Panc1 (cell line): ENCODE results near the gene ZCCHC8. TPM values are rescaled to one million over a fixed set of nuclear protein-coding genes. Genes with fewer than 3 reads are reported as not detected.
"Not testable (repeated sequence)": the region's sequence is repeated elsewhere in the genome, so short reads cannot be mapped to it uniquely, and the experiment has no call there.

Source experiments
- ATAC-seq: fragments of 200-7000 bp; cut with Tn5 transposase; 2 replicates; pipeline ENCODE4 v1.9.1; 2020; ENCODE audit warnings: mild to moderate bottlenecking, moderate library complexity
- BruUV-seq: library from RNA; stranded (reverse); fragments of 400-500 nt; replicated peaks from 2 replicates; lab custom pipeline; 2021; lab: Mats Ljungman, UMichigan
- CTCF ChIA-PET: fragments of 300-600 bp; sonication (Branson Sonifier 250); formaldehyde crosslinking; loops from one replicate; lab custom pipeline; 2022; ENCODE audit warnings: antibody characterized with exemption; lab: Charles Lee
- POLR2A ChIA-PET: fragments of 300-600 bp; sonication (Branson Sonifier 250); formaldehyde crosslinking; loops from one replicate; lab custom pipeline; 2022; ENCODE audit warnings: antibody characterized with exemption; lab: Charles Lee
- DNase-seq: peaks from one replicate; pipeline ENCODE4 v3.0.0-alpha.2; 2010; ENCODE audit warnings: low read depth, low spot score
- H3K27ac ChIP-seq: 2 replicates; pipeline ENCODE4 v1.5.1; 2011; ENCODE audit warnings: mild to moderate bottlenecking, low read length, inconsistent platforms
- H3K27me3 ChIP-seq: fragments of 200-500 bp; sonication (Bioruptor generic); 2 replicates; pipeline ENCODE4 v1.6.0; 2014; ENCODE audit warnings: low read length, inconsistent platforms; ENCODE audit not compliant: control insufficient read depth, insufficient read depth
- H3K36me3 ChIP-seq: fragments of 200-500 bp; sonication (Bioruptor generic); 2 replicates; pipeline ENCODE4 v1.5.1; 2014; ENCODE audit warnings: inconsistent platforms, mild to moderate bottlenecking, low read length, moderate library complexity; ENCODE audit not compliant: control insufficient read depth, insufficient read depth
- H3K4me1 ChIP-seq: 2 replicates; pipeline ENCODE4 v1.5.1; 2011; ENCODE audit warnings: inconsistent platforms, mild to moderate bottlenecking, low read length, moderate library complexity; ENCODE audit not compliant: control insufficient read depth, insufficient read depth
- H3K4me3 ChIP-seq, 2 experiments: 2 replicates each; pipeline ENCODE4 v1.5.1; 2011 to 2012; ENCODE audit warnings: low read depth in 2 of 2, low read length in 2 of 2, mild to moderate bottlenecking in 2 of 2, inconsistent platforms in 1 of 2, moderate library complexity in 1 of 2
- H3K9me3 ChIP-seq: fragments of 200-500 bp; sonication (Bioruptor generic); 2 replicates; pipeline ENCODE4 v1.5.1; 2014; ENCODE audit warnings: low read depth, mild to moderate bottlenecking, inconsistent platforms, low read length, moderate library complexity; ENCODE audit not compliant: control insufficient read depth, insufficient read depth
- POLR2AphosphoS5 ChIP-seq: IDR thresholded peaks from 2 replicates; pipeline ENCODE4 v1.6.1; 2012; ENCODE audit warnings: mild to moderate bottlenecking, low read depth, low read length, moderate library complexity
- REST ChIP-seq, 2 experiments: IDR thresholded peaks; 2 replicates each; pipeline ENCODE4 v1.6.1; 2011 to 2012; ENCODE audit warnings: low read depth in 2 of 2, control low read depth in 1 of 2, low read length in 1 of 2, mild to moderate bottlenecking in 1 of 2, moderate library complexity in 1 of 2; ENCODE audit not compliant: insufficient read depth in 1 of 2
- SIN3A ChIP-seq: IDR thresholded peaks from 2 replicates; pipeline ENCODE4 v1.6.1; 2012; ENCODE audit warnings: low read depth, mild to moderate bottlenecking, low read length, moderate library complexity, borderline replicate concordance; ENCODE audit not compliant: insufficient read depth
- TCF7L2 ChIP-seq: IDR thresholded peaks from 2 replicates; pipeline ENCODE4 v1.6.1; 2011; ENCODE audit warnings: mild to moderate bottlenecking, low read depth, low read length, inconsistent platforms
- in situ Hi-C: cut with HindIII; loops from 2 replicates; pipeline ENCODE4 v1.10.0; 2016; ENCODE audit warnings: low sequenced_read_pairs, low pct_unique_long_range_greater_than_20kb
- intact Hi-C: fragments of 100-400 bp; cut with micrococcal nuclease; formaldehyde crosslinking; loops from one replicate; pipeline ENCODE4 v1.10.0; 2022; ENCODE audit not compliant: unreplicated experiment
- total RNA-seq: library from RNA; stranded (reverse); gene quantifications from one replicate; pipeline ENCODE4 v1.2.1, GENCODE V29; 2021; ENCODE audit not compliant: unreplicated experiment
- TF ChIP-seq, protein P1 (sequence below): fragments of 450-650 bp; IDR thresholded peaks from 2 replicates; pipeline ENCODE4 v1.5.1; 2017; ENCODE audit warnings: mild to moderate bottlenecking

ZCCHC8 gene
- total RNA-seq, 1 experiment from 2014 or later, result 32.5 TPM

DNA sequence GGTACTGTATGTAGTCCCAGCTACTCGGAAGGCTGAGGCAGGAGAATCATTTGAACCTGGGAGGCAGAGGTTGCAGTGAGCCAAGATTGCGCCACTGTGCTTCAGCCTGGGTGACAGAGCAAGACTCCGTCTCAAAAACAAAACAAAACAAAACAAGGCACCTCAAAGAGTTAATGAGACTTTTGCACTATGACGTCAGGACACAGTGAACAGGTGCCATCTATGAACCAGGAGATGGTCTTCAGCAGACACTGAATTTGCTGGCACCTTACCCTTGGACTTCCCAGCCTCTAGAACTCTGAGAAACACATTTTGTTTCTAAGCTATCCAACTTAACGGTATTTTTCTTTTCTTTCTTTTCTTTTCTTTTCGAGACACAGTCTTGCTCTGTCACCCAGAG is 54.3 kb downstream of the ZCCHC8 start:
- BruUV-seq, H3K9me3 ChIP-seq, H3K4me3 ChIP-seq, CTCF ChIA-PET, H3K27me3 ChIP-seq, POLR2A ChIA-PET, in situ Hi-C loops, ATAC-seq, H3K27ac ChIP-seq, intact Hi-C loops, H3K36me3 ChIP-seq, DNase-seq, H3K4me1 ChIP-seq: not testable (repeated sequence)

- H3K27me3 ChIP-seq, H3K9me3 ChIP-seq, H3K27ac ChIP-seq, in situ Hi-C loops, H3K36me3 ChIP-seq, H3K4me3 ChIP-seq, intact Hi-C loops, DNase-seq, ATAC-seq, H3K4me1 ChIP-seq, CTCF ChIA-PET, BruUV-seq, POLR2A ChIA-PET: not testable (repeated sequence)
Measured at GRCh38 chr12:122444071-122444470, 56.7 kb downstream of the ZCCHC8 start.

DNA sequence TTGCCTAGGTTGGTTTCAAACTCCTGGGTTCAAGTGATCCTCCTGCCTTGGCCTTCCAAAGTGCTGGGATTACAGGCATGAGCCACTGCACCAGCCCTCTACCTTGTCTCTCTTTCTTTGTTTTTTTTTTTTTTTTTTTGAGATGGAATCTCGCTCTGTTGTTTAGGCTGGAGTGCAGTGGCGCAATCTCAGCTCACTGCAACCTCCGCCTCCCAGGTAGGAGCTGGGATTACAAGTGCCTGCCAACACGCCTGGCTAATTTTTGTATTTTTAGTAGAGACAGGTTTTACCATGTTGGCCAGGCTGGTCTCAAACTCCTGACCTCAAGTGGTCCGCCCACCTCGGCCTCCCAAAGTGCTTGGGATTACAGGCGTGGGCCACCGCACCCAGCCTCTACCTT is 61.9 kb downstream of the ZCCHC8 start:
- H3K9me3 ChIP-seq, in situ Hi-C loops, H3K27me3 ChIP-seq, intact Hi-C loops, H3K4me3 ChIP-seq, DNase-seq, BruUV-seq, H3K27ac ChIP-seq, POLR2A ChIA-PET, H3K36me3 ChIP-seq, H3K4me1 ChIP-seq, ATAC-seq: not testable (repeated sequence)
- CTCF ChIA-PET, result interaction anchor here (0.6 kb wide), 1 partner anchor 247 kb away, joined by 3 read pairs; no protein-coding TSS in a partner anchor

DNA sequence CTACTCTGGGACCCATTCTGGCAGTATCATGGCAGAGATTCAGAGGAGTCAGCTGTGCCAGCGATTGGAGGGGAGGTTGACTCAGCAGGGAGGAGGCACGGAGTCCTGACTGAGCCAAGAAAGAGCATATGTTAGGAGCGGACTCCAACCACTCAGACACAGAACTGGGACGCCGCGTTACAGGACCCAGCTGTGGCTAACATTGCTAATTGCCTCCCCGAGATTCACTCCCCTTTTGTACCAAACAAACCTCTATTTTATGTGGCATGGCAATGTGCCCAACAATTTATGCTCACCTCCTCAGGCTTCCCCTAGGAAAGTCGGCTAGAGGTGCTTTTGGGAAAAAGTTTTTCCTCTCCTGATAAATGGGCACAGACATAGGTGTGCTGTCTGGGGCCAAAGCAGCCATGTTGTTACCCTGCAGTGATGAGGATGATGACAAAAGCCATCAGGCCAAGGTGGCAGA is 63.0 kb downstream of the ZCCHC8 start:
- DNase-seq, result no peak
- peak; percentile 74 for ATAC-seq
- POLR2A ChIA-PET, result interaction anchor here (0.6 kb wide), 1 partner anchor 66 kb away, joined by 4 read pairs; no protein-coding TSS in a partner anchor
- no TSS peak for BruUV-seq
- no peak for TF ChIP-seq SIN3A
- no peak for TF ChIP-seq TCF7L2
- no peak for TF ChIP-seq REST (IDR thresholded peaks at IDR 0.05; ENCODE audit: insufficient read depth in 1 of 2, low read depth in 2 of 2, low read length in 1 of 2)
- TF ChIP-seq, protein P1, sequence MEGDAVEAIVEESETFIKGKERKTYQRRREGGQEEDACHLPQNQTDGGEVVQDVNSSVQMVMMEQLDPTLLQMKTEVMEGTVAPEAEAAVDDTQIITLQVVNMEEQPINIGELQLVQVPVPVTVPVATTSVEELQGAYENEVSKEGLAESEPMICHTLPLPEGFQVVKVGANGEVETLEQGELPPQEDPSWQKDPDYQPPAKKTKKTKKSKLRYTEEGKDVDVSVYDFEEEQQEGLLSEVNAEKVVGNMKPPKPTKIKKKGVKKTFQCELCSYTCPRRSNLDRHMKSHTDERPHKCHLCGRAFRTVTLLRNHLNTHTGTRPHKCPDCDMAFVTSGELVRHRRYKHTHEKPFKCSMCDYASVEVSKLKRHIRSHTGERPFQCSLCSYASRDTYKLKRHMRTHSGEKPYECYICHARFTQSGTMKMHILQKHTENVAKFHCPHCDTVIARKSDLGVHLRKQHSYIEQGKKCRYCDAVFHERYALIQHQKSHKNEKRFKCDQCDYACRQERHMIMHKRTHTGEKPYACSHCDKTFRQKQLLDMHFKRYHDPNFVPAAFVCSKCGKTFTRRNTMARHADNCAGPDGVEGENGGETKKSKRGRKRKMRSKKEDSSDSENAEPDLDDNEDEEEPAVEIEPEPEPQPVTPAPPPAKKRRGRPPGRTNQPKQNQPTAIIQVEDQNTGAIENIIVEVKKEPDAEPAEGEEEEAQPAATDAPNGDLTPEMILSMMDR, result no peak
- TF ChIP-seq POLR2AphosphoS5, result no peak
- intact Hi-C loops (no loop called here), in situ Hi-C loops (no loop called here)
- CTCF ChIA-PET, result no interaction called here
- H3K27me3 ChIP-seq, result no peaks in the 10 kb centered on the region
- H3K4me1 ChIP-seq, result peaks cover 7% of the 10 kb centered on the region; the same call in 1 of the 2 replicates
- H3K36me3 ChIP-seq, result no peaks in the 10 kb centered on the region
- H3K4me3 ChIP-seq, result no peak overlapping the region
- H3K27ac ChIP-seq, result no peak overlapping the region
- no peaks in the 10 kb centered on the region for H3K9me3 ChIP-seq
